Lower leg skin (tissue), 3 donors: ENCODE data around the gene ENPEP.

Experiments
- POLR2A ChIP-seq, 2 donors: fragments of 450-650 bp; IDR thresholded peaks; one replicate each; pipeline ENCODE4 v1.6.1; 2016 to 2017; ENCODE audit warnings: antibody characterized with exemption in 2 of 2, mild to moderate bottlenecking in 1 of 2, moderate library complexity in 1 of 2
- TF ChIP-seq, protein P1 (sequence below), 3 donors: fragments of 450-650 bp; IDR thresholded peaks; one replicate each; pipeline ENCODE4 v1.5.1; 2016; ENCODE audit warnings: antibody characterized with exemption in 3 of 3, mild to moderate bottlenecking in 3 of 3, moderate library complexity in 2 of 3

DNA sequence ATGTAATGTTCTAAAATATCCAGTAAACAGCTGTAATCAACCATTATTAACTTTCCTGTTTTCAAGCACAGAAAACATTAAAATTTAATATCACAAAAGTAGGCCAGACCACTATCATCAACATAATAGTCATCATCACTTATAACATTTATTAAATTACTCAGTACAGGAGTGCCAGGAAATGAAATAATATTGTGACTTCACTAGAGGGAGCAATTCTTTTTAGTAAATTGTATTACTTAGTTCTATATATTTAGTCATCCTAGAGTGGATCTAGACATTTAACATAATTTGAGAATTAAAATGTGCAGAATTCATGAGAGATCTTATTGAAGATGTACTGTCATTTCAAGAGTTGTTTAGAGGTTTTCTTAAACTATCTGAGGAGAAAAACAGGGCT lies 113.3 kb downstream of the ENPEP start:
- TF ChIP-seq, protein P1, sequence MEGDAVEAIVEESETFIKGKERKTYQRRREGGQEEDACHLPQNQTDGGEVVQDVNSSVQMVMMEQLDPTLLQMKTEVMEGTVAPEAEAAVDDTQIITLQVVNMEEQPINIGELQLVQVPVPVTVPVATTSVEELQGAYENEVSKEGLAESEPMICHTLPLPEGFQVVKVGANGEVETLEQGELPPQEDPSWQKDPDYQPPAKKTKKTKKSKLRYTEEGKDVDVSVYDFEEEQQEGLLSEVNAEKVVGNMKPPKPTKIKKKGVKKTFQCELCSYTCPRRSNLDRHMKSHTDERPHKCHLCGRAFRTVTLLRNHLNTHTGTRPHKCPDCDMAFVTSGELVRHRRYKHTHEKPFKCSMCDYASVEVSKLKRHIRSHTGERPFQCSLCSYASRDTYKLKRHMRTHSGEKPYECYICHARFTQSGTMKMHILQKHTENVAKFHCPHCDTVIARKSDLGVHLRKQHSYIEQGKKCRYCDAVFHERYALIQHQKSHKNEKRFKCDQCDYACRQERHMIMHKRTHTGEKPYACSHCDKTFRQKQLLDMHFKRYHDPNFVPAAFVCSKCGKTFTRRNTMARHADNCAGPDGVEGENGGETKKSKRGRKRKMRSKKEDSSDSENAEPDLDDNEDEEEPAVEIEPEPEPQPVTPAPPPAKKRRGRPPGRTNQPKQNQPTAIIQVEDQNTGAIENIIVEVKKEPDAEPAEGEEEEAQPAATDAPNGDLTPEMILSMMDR (IDR thresholded peaks at IDR 0.05), result no peak
- TF ChIP-seq POLR2A (IDR thresholded peaks at IDR 0.05), result no peak
